ENCODE results near the gene MAPK8. TPM values are rescaled to one million over a fixed set of nuclear protein-coding genes. Genes with fewer than 3 reads are reported as not detected.

Gene MAPK8
- polyA plus RNA-seq, 2 of the 4 experiments (the other 2 are of a cell fraction) = 29.6 to 71.4 TPM

DNA sequence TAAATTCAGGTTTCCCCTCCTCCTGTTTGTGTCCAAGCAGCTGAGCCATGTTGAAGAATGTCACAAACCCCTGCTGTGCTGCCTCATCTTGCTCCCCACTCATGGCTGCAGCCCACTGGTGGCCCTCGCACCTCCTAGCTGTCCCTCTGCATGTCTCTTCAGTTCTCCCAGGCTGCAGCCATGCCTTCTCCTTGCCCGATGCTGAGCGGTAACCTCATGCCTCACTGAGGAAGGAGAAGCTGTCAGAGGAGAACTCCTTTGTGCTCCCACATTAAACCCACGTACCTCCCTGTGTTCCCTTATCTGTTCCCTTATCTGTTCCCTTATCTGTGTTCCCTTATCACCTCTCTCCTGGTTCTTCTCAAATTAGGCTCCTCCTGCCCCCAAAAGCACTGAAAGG, 21.7 kb upstream of the MAPK8 start:
- no peak overlapping the region for H3K4me3 ChIP-seq
- 63% methylated on average over 4 of the region's 4 CpGs for WGBS (ENCODE audit: missing lambda C conversion rate)
- H3K4me1 ChIP-seq = no peaks in the 10 kb centered on the region
- POLR2A ChIA-PET = no interaction called here
- ATAC-seq = no peak
- H3K27ac ChIP-seq = no peak overlapping the region
- H3K9me3 ChIP-seq = peaks cover 17% of the 10 kb centered on the region
- no peak for FAIRE-seq
- TF ChIP-seq RFX5 (IDR thresholded peaks at IDR 0.05) (no peak), EP300 (IDR thresholded peaks at IDR 0.05) (no peak), RNF2 (IDR thresholded peaks at IDR 0.05; ENCODE audit: borderline replicate concordance, low read depth) (no peak), KDM1A (IDR thresholded peaks at IDR 0.05; ENCODE audit: low read depth) (no peak), NPAS2 (CRISPR knock-in tag; IDR thresholded peaks at IDR 0.05; ENCODE audit: borderline replicate concordance) (no peak), HEYL (CRISPR knock-in tag; IDR thresholded peaks at IDR 0.05) (no peak), ZNF302 (CRISPR knock-in tag; IDR thresholded peaks at IDR 0.05) (no peak), MYC (IDR thresholded peaks at IDR 0.05; ENCODE audit: borderline replicate concordance, low read length) (no peak), HOXB13 (CRISPR knock-in tag; IDR thresholded peaks at IDR 0.05; ENCODE audit: low read depth) (no peak), MAZ (IDR thresholded peaks at IDR 0.05; ENCODE audit: borderline replicate concordance, low read depth, low read length) (no peak), TFCP2L1 (CRISPR knock-in tag; IDR thresholded peaks at IDR 0.05) (no peak), RARB (CRISPR knock-in tag; IDR thresholded peaks at IDR 0.05) (no peak), ZC3H11A (IDR thresholded peaks at IDR 0.05) (no peak)
- TF ChIP-seq, protein P1, sequence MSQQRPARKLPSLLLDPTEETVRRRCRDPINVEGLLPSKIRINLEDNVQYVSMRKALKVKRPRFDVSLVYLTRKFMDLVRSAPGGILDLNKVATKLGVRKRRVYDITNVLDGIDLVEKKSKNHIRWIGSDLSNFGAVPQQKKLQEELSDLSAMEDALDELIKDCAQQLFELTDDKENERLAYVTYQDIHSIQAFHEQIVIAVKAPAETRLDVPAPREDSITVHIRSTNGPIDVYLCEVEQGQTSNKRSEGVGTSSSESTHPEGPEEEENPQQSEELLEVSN (IDR thresholded peaks at IDR 0.05; ENCODE audit: borderline replicate concordance, low read depth) = no peak
- TF ChIP-seq, protein P2, sequence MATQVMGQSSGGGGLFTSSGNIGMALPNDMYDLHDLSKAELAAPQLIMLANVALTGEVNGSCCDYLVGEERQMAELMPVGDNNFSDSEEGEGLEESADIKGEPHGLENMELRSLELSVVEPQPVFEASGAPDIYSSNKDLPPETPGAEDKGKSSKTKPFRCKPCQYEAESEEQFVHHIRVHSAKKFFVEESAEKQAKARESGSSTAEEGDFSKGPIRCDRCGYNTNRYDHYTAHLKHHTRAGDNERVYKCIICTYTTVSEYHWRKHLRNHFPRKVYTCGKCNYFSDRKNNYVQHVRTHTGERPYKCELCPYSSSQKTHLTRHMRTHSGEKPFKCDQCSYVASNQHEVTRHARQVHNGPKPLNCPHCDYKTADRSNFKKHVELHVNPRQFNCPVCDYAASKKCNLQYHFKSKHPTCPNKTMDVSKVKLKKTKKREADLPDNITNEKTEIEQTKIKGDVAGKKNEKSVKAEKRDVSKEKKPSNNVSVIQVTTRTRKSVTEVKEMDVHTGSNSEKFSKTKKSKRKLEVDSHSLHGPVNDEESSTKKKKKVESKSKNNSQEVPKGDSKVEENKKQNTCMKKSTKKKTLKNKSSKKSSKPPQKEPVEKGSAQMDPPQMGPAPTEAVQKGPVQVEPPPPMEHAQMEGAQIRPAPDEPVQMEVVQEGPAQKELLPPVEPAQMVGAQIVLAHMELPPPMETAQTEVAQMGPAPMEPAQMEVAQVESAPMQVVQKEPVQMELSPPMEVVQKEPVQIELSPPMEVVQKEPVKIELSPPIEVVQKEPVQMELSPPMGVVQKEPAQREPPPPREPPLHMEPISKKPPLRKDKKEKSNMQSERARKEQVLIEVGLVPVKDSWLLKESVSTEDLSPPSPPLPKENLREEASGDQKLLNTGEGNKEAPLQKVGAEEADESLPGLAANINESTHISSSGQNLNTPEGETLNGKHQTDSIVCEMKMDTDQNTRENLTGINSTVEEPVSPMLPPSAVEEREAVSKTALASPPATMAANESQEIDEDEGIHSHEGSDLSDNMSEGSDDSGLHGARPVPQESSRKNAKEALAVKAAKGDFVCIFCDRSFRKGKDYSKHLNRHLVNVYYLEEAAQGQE (IDR thresholded peaks at IDR 0.05) = no peak
- TF ChIP-seq, protein P3, sequence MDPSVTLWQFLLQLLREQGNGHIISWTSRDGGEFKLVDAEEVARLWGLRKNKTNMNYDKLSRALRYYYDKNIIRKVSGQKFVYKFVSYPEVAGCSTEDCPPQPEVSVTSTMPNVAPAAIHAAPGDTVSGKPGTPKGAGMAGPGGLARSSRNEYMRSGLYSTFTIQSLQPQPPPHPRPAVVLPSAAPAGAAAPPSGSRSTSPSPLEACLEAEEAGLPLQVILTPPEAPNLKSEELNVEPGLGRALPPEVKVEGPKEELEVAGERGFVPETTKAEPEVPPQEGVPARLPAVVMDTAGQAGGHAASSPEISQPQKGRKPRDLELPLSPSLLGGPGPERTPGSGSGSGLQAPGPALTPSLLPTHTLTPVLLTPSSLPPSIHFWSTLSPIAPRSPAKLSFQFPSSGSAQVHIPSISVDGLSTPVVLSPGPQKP (IDR thresholded peaks at IDR 0.05; ENCODE audit: low read depth, low read length) = no peak
- TF ChIP-seq, protein P4, sequence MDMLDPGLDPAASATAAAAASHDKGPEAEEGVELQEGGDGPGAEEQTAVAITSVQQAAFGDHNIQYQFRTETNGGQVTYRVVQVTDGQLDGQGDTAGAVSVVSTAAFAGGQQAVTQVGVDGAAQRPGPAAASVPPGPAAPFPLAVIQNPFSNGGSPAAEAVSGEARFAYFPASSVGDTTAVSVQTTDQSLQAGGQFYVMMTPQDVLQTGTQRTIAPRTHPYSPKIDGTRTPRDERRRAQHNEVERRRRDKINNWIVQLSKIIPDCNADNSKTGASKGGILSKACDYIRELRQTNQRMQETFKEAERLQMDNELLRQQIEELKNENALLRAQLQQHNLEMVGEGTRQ (IDR thresholded peaks at IDR 0.05) = no peak
- TF ChIP-seq, protein P5, sequence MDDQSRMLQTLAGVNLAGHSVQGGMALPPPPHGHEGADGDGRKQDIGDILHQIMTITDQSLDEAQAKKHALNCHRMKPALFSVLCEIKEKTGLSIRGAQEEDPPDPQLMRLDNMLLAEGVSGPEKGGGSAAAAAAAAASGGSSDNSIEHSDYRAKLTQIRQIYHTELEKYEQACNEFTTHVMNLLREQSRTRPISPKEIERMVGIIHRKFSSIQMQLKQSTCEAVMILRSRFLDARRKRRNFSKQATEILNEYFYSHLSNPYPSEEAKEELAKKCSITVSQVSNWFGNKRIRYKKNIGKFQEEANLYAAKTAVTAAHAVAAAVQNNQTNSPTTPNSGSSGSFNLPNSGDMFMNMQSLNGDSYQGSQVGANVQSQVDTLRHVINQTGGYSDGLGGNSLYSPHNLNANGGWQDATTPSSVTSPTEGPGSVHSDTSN (IDR thresholded peaks at IDR 0.05) = no peak
- TF ChIP-seq, protein P6, sequence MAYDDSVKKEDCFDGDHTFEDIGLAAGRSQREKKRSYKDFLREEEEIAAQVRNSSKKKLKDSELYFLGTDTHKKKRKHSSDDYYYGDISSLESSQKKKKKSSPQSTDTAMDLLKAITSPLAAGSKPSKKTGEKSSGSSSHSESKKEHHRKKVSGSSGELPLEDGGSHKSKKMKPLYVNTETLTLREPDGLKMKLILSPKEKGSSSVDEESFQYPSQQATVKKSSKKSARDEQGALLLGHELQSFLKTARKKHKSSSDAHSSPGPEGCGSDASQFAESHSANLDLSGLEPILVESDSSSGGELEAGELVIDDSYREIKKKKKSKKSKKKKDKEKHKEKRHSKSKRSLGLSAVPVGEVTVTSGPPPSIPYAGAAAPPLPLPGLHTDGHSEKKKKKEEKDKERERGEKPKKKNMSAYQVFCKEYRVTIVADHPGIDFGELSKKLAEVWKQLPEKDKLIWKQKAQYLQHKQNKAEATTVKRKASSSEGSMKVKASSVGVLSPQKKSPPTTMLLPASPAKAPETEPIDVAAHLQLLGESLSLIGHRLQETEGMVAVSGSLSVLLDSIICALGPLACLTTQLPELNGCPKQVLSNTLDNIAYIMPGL (CRISPR knock-in tag; IDR thresholded peaks at IDR 0.05; ENCODE audit: borderline replicate concordance) = no peak
- CTCF ChIA-PET = no interaction called here
- H3K4me2 ChIP-seq = no peak overlapping the region
- DNase-seq (ENCODE audit: low read depth in 1 of 2, low spot score in 1 of 2) = no peak

Data from A549 (cell line).